Vagina (tissue), 2 donors: ENCODE measurements around the gene RNF133.

Experiments
- POLR2A ChIP-seq, 2 donors: fragments of 450-650 bp; IDR thresholded peaks; one replicate each; pipeline ENCODE4 v1.6.1; 2017; ENCODE audit warnings: antibody characterized with exemption in 2 of 2, mild to moderate bottlenecking in 2 of 2, moderate library complexity in 2 of 2
- TF ChIP-seq, protein P1 (sequence below), 3 experiments: fragments of 450-650 bp in 2 of 3; fragments of 200-600 bp in 1 of 3; sonication (generic) in 1 of 3; IDR thresholded peaks; one replicate each; pipeline ENCODE4 v1.5.1; 2017 to 2019; ENCODE audit warnings: antibody characterized with exemption in 3 of 3, mild to moderate bottlenecking in 2 of 3, moderate library complexity in 2 of 3

DNA sequence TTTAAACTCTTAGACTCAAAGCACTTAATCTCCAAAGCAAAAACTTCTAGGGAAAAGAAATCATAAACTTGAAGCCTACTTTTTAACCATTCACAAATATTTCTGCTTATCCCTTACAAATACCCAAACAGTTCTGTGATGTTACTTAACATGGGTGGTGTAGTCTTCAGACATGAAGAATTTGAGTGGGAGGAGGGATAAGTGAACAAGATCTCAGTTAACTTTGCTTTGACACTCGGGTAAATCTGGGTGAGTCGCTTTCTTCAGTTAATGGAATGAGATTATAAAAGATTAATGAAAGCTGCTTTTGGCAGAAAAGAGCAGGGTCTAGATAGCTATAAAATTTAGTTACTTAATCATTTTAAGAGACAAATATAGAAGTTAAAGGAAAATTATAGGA lies 47.5 kb downstream of the RNF133 start:
- TF ChIP-seq, protein P1, sequence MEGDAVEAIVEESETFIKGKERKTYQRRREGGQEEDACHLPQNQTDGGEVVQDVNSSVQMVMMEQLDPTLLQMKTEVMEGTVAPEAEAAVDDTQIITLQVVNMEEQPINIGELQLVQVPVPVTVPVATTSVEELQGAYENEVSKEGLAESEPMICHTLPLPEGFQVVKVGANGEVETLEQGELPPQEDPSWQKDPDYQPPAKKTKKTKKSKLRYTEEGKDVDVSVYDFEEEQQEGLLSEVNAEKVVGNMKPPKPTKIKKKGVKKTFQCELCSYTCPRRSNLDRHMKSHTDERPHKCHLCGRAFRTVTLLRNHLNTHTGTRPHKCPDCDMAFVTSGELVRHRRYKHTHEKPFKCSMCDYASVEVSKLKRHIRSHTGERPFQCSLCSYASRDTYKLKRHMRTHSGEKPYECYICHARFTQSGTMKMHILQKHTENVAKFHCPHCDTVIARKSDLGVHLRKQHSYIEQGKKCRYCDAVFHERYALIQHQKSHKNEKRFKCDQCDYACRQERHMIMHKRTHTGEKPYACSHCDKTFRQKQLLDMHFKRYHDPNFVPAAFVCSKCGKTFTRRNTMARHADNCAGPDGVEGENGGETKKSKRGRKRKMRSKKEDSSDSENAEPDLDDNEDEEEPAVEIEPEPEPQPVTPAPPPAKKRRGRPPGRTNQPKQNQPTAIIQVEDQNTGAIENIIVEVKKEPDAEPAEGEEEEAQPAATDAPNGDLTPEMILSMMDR (IDR thresholded peaks at IDR 0.05), result no peak
- no peak for TF ChIP-seq POLR2A (IDR thresholded peaks at IDR 0.05)
